ENCODE measurements around the gene ARHGAP30.
A peak's percentile ranks its signal among the peaks of the same experiment; 100 is the strongest.

The ARHGAP30 gene

GRCh38 chr1:161089251-161089924, 19.7 kb upstream of the ARHGAP30 start, which contains the start of gene NECTIN4:
Gene NECTIN4, minus strand, starts transcription at chr1:161089558. Its CDS starts 262 bp downstream, at chr1:161089296.
- no peak for DNase-seq (ENCODE audit: low read depth)

- DNase-seq (ENCODE audit: low read depth) = no peak
Observed at GRCh38 chr1:161088587-161089110, 19.0 kb upstream of the ARHGAP30 start.

GRCh38 chr1:161086457-161086856, 16.8 kb upstream of the ARHGAP30 start:
- DNase-seq (ENCODE audit: low read depth) = no peak

- DNase-seq (ENCODE audit: low read depth) = no peak
Observed at GRCh38 chr1:161085165-161085564, 15.5 kb upstream of the ARHGAP30 start.

- DNase-seq (ENCODE audit: low read depth) = no peak
Observed at GRCh38 chr1:161084597-161084988, 14.9 kb upstream of the ARHGAP30 start.

- no peak for DNase-seq (ENCODE audit: low read depth)
Observed at GRCh38 chr1:161083748-161084596, 14.3 kb upstream of the ARHGAP30 start.

GRCh38 chr1:161082996-161083747, 13.5 kb upstream of the ARHGAP30 start:
- peak; percentile 80 for DNase-seq (ENCODE audit: low read depth)

GRCh38 chr1:161082483-161082882, 12.8 kb upstream of the ARHGAP30 start:
- no peak for DNase-seq (ENCODE audit: low read depth)

- no peak for DNase-seq (ENCODE audit: low read depth)
Observed at GRCh38 chr1:161081519-161081918, 11.8 kb upstream of the ARHGAP30 start.

GRCh38 chr1:161080441-161081405, 11.0 kb upstream of the ARHGAP30 start:
- DNase-seq (ENCODE audit: low read depth) = no peak

GRCh38 chr1:161079436-161080110, 9.9 kb upstream of the ARHGAP30 start:
- DNase-seq (ENCODE audit: low read depth) = no peak

GRCh38 chr1:161077426-161077825, 7.7 kb upstream of the ARHGAP30 start:
- no peak for DNase-seq (ENCODE audit: low read depth)

GRCh38 chr1:161076410-161076809, 6.7 kb upstream of the ARHGAP30 start:
- DNase-seq (ENCODE audit: low read depth) = no peak

- DNase-seq (ENCODE audit: low read depth) = no peak
Observed at GRCh38 chr1:161074676-161075368, 5.1 kb upstream of the ARHGAP30 start.

GRCh38 chr1:161073474-161074121, 3.9 kb upstream of the ARHGAP30 start:
- DNase-seq (ENCODE audit: low read depth) = no peak

- no peak for DNase-seq (ENCODE audit: low read depth)
Observed at GRCh38 chr1:161072751-161073449, 3.2 kb upstream of the ARHGAP30 start.

- no peak for DNase-seq (ENCODE audit: low read depth)
Observed at GRCh38 chr1:161071886-161072371, 2.2 kb upstream of the ARHGAP30 start.

- DNase-seq (ENCODE audit: low read depth) = no peak
Observed at GRCh38 chr1:161070761-161071160, 1.1 kb upstream of the ARHGAP30 start.

- no peak for DNase-seq (ENCODE audit: low read depth)
Observed at GRCh38 chr1:161069241-161069640, 450 bp downstream of the ARHGAP30 start.
